OCI-LY1 (cell line): ENCODE measurements around the gene DIPK1B.

Experiments used
- CTCF ChIP-seq: fragments of 200-600 bp; sonication (generic), shearing (Covaris generic); IDR thresholded peaks from 2 replicates; pipeline ENCODE4 v1.5.1; 2017; ENCODE audit warnings: mild to moderate bottlenecking, antibody characterized with exemption, low read length, moderate library complexity, mixed read lengths
- EZH2 ChIP-seq: fragments of 200-600 bp; sonication (generic), shearing (Covaris generic); IDR thresholded peaks from 2 replicates; pipeline ENCODE4 v1.8.0; 2017; ENCODE audit warnings: borderline replicate concordance, mixed run types, mild to moderate bottlenecking, antibody characterized with exemption, low read length, moderate library complexity, mixed read lengths

GRCh38 chr9:136709454-136710109, 2.8 kb upstream of the DIPK1B start:
- TF ChIP-seq CTCF (no peak), EZH2 (no peak)
